SK-MEL-5 (cell line): Measurements from ENCODE around the gene CMYA5. TPM values are rescaled to one million over a fixed set of nuclear protein-coding genes. Genes with fewer than 3 reads are reported as not detected.
"Not testable (repeated sequence)": the region's sequence is repeated elsewhere in the genome, so short reads cannot be mapped to it uniquely, and the experiment has no call there.

Source experiments
- DNase-seq: peaks from one replicate; pipeline ENCODE4 v3.0.0-alpha.2; 2016; ENCODE audit warnings: low read depth, low spot score
- in situ Hi-C: cut with HindIII; loops from 2 replicates; pipeline ENCODE4 v1.10.0; 2016; ENCODE audit warnings: low sequenced_read_pairs, high pct_unique_total_duplicates, low pct_unique_long_range_greater_than_20kb
- polyA plus RNA-seq, 2 experiments: library from polyadenylated mRNA; depleted of rRNA; stranded (reverse); fragments of >200 nt; gene quantifications; 2 replicates each; pipeline ENCODE4 v1.2.3, GENCODE V29; 2015
- total RNA-seq: library from RNA; depleted of rRNA; stranded (reverse); fragments of >200 nt; shearing (Covaris generic); gene quantifications from 2 replicates; pipeline ENCODE4 v1.2.3, GENCODE V29; 2014; rRNA removed

CMYA5 gene
- 0.05 and 0.11 TPM in 2 replicates for total RNA-seq
- polyA plus RNA-seq (2015; cell fraction: cytosol; rRNA removed) = 0.08 TPM in 1 of 2 replicates, not detected in the other
- 1.3 and 1.6 TPM in 2 replicates for polyA plus RNA-seq (2015; cell fraction: nucleus; rRNA removed)

- no peak for DNase-seq
- in situ Hi-C loops = no loop called here
These were observed at the start of gene CMYA5 for GRCh38 chr5:79689541-79690466. TSS of gene CMYA5 (plus strand) at chr5:79689836. CDS start at chr5:79689908, 72 bp downstream.

GRCh38 chr5:79640571-79641055 lies 49.0 kb upstream of the CMYA5 start:
- in situ Hi-C loops = no loop called here
- no peak for DNase-seq

- no peak for DNase-seq
- in situ Hi-C loops = no loop called here
These were observed 48.2 kb upstream of the CMYA5 start for GRCh38 chr5:79641414-79641813.

GRCh38 chr5:79642210-79642609 lies 47.4 kb upstream of the CMYA5 start:
- no peak for DNase-seq
- in situ Hi-C loops = no loop called here

GRCh38 chr5:79653843-79654242 lies 35.8 kb upstream of the CMYA5 start:
- DNase-seq = no peak
- in situ Hi-C loops = no loop called here

- no peak for DNase-seq
- in situ Hi-C loops = no loop called here
These were observed 26.4 kb upstream of the CMYA5 start for GRCh38 chr5:79663212-79663611.

GRCh38 chr5:79666758-79667157 lies 22.9 kb upstream of the CMYA5 start:
- DNase-seq = peak; percentile 74
- in situ Hi-C loops = no loop called here

- no peak for DNase-seq
- in situ Hi-C loops = no loop called here
These were observed 17.2 kb upstream of the CMYA5 start for GRCh38 chr5:79672392-79672791.

- DNase-seq, in situ Hi-C loops: not testable (repeated sequence)
These were observed 13.3 kb upstream of the CMYA5 start for GRCh38 chr5:79676354-79676753.

GRCh38 chr5:79682102-79682501 lies 7.5 kb upstream of the CMYA5 start:
- DNase-seq, in situ Hi-C loops: not testable (repeated sequence)

GRCh38 chr5:79684782-79685181 lies 4.9 kb upstream of the CMYA5 start:
- in situ Hi-C loops = no loop called here
- DNase-seq = peak; percentile 15

- in situ Hi-C loops = no loop called here
- DNase-seq = no peak
These were observed 4.0 kb upstream of the CMYA5 start for GRCh38 chr5:79685627-79686026.

- no peak for DNase-seq
- in situ Hi-C loops = no loop called here
These were observed 2.8 kb upstream of the CMYA5 start for GRCh38 chr5:79686799-79687198.

- in situ Hi-C loops = no loop called here
These were observed 1.7 kb upstream of the CMYA5 start for GRCh38 chr5:79687889-79688288.

GRCh38 chr5:79691007-79691406 lies 1.4 kb downstream of the CMYA5 start:
- in situ Hi-C loops = no loop called here
- no peak for DNase-seq

More at GRCh38 chr5:79687889-79688288, 1.7 kb upstream of the CMYA5 start:
- DNase-seq = no peak

GRCh38 chr5:79692596-79692995 lies 3.0 kb downstream of the CMYA5 start:
- in situ Hi-C loops = no loop called here
- DNase-seq = no peak

- in situ Hi-C loops = no loop called here
- DNase-seq = no peak
These were observed 4.5 kb downstream of the CMYA5 start for GRCh38 chr5:79694183-79694582.

- in situ Hi-C loops = no loop called here
- no peak for DNase-seq
These were observed 5.0 kb downstream of the CMYA5 start for GRCh38 chr5:79694652-79695051.

- no peak for DNase-seq
- in situ Hi-C loops = no loop called here
These were observed 5.9 kb downstream of the CMYA5 start for GRCh38 chr5:79695526-79695925.
